Measurements from ENCODE around the gene RANBP10. TPM values are rescaled to one million over a fixed set of nuclear protein-coding genes. Genes with fewer than 3 reads are reported as not detected.

The RANBP10 gene
- total and polyA plus RNA-seq, 2 of the 13 experiments (the other 11 are each of a cell fraction or from before 2014, with no cell fraction given): 9.2 to 22.7 TPM

DNA sequence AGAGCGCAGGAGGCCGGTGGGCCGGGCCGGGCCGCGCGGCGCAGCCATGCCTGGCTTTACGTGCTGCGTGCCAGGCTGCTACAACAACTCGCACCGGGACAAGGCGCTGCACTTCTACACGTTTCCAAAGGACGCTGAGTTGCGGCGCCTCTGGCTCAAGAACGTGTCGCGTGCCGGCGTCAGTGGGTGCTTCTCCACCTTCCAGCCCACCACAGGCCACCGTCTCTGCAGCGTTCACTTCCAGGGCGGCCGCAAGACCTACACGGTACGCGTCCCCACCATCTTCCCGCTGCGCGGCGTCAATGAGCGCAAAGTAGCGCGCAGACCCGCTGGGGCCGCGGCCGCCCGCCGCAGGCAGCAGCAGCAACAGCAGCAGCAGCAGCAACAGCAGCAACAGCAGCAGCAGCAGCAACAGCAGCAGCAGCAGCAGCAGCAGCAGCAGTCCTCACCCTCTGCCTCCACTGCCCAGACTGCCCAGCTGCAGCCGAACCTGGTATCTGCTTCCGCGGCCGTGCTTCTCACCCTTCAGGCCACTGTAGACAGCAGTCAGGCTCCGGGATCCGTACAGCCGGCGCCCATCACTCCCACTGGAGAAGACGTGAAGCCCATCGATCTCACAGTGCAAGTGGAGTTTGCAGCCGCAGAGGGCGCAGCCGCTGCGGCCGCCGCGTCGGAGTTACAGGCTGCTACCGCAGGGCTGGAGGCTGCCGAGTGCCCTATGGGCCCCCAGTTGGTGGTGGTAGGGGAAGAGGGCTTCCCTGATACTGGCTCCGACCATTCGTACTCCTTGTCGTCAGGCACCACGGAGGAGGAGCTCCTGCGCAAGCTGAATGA, 36.4 kb upstream of the RANBP10 start (continued):
- TF ChIP-seq, protein P1, sequence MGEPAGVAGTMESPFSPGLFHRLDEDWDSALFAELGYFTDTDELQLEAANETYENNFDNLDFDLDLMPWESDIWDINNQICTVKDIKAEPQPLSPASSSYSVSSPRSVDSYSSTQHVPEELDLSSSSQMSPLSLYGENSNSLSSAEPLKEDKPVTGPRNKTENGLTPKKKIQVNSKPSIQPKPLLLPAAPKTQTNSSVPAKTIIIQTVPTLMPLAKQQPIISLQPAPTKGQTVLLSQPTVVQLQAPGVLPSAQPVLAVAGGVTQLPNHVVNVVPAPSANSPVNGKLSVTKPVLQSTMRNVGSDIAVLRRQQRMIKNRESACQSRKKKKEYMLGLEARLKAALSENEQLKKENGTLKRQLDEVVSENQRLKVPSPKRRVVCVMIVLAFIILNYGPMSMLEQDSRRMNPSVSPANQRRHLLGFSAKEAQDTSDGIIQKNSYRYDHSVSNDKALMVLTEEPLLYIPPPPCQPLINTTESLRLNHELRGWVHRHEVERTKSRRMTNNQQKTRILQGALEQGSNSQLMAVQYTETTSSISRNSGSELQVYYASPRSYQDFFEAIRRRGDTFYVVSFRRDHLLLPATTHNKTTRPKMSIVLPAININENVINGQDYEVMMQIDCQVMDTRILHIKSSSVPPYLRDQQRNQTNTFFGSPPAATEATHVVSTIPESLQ (CRISPR knock-in tag; conservative IDR thresholded peaks at IDR 0.05): no peak
- TF ChIP-seq MAZ (IDR thresholded peaks at IDR 0.05; ENCODE audit: borderline replicate concordance, low read depth, low read length): no peak
- TF ChIP-seq MAZ (CRISPR knock-in tag; IDR thresholded peaks at IDR 0.05; ENCODE audit: low read depth): peak; percentile 6; the same call in 1 of the 2 replicates
- TF ChIP-seq PHF21A (CRISPR knock-in tag; IDR thresholded peaks at IDR 0.05): peak; percentile 33; the same call in 1 of the 2 replicates
- TF ChIP-seq ZNF264 (CRISPR knock-in tag; IDR thresholded peaks at IDR 0.05): peak; percentile 67; the same call in 1 of the 2 replicates
- peak; percentile 78; the same call in 1 of the 2 replicates for TF ChIP-seq KLF13 (CRISPR knock-in tag; IDR thresholded peaks at IDR 0.05)
- TF ChIP-seq CHD2 (IDR thresholded peaks at IDR 0.05; ENCODE audit: low read depth, low read length): no peak
- peak; percentile 79; the same call in 1 of the 2 replicates for TF ChIP-seq MTA1 (CRISPR knock-in tag; IDR thresholded peaks at IDR 0.05; ENCODE audit: borderline replicate concordance)
- TF ChIP-seq, protein P2, sequence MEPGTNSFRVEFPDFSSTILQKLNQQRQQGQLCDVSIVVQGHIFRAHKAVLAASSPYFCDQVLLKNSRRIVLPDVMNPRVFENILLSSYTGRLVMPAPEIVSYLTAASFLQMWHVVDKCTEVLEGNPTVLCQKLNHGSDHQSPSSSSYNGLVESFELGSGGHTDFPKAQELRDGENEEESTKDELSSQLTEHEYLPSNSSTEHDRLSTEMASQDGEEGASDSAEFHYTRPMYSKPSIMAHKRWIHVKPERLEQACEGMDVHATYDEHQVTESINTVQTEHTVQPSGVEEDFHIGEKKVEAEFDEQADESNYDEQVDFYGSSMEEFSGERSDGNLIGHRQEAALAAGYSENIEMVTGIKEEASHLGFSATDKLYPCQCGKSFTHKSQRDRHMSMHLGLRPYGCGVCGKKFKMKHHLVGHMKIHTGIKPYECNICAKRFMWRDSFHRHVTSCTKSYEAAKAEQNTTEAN (CRISPR knock-in tag; conservative IDR thresholded peaks at IDR 0.05): no peak
- TF ChIP-seq, protein P3, sequence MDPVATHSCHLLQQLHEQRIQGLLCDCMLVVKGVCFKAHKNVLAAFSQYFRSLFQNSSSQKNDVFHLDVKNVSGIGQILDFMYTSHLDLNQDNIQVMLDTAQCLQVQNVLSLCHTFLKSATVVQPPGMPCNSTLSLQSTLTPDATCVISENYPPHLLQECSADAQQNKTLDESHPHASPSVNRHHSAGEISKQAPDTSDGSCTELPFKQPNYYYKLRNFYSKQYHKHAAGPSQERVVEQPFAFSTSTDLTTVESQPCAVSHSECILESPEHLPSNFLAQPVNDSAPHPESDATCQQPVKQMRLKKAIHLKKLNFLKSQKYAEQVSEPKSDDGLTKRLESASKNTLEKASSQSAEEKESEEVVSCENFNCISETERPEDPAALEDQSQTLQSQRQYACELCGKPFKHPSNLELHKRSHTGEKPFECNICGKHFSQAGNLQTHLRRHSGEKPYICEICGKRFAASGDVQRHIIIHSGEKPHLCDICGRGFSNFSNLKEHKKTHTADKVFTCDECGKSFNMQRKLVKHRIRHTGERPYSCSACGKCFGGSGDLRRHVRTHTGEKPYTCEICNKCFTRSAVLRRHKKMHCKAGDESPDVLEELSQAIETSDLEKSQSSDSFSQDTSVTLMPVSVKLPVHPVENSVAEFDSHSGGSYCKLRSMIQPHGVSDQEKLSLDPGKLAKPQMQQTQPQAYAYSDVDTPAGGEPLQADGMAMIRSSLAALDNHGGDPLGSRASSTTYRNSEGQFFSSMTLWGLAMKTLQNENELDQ (CRISPR knock-in tag; IDR thresholded peaks at IDR 0.05; ENCODE audit: borderline replicate concordance): no peak
- peak; percentile 64; the same call in 1 of the 2 replicates for TF ChIP-seq MED13 (CRISPR knock-in tag; IDR thresholded peaks at IDR 0.05)
- 0 out of 2 replicates have a peak, but pooled peaks have one; percentile 38 for TF ChIP-seq CHCHD3 (CRISPR knock-in tag; IDR thresholded peaks at IDR 0.05)
- TF ChIP-seq, protein P4, sequence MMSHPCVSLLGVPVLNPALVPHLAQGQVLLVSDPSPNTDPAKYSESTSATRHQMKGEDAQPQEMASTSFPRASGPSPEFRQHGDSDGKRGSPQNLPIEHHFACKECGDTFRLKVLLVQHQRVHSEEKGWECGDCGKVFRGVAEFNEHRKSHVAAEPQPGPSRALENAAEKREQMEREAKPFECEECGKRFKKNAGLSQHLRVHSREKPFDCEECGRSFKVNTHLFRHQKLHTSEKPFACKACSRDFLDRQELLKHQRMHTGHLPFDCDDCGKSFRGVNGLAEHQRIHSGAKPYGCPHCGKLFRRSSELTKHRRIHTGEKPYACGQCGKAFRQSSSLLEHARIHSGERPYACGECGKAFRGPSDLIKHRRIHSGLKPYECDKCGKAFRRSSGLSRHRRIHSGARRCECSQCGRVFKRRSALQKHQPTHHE (CRISPR knock-in tag; IDR thresholded peaks at IDR 0.05; ENCODE audit: borderline replicate concordance): no peak
- TF ChIP-seq, protein P5, sequence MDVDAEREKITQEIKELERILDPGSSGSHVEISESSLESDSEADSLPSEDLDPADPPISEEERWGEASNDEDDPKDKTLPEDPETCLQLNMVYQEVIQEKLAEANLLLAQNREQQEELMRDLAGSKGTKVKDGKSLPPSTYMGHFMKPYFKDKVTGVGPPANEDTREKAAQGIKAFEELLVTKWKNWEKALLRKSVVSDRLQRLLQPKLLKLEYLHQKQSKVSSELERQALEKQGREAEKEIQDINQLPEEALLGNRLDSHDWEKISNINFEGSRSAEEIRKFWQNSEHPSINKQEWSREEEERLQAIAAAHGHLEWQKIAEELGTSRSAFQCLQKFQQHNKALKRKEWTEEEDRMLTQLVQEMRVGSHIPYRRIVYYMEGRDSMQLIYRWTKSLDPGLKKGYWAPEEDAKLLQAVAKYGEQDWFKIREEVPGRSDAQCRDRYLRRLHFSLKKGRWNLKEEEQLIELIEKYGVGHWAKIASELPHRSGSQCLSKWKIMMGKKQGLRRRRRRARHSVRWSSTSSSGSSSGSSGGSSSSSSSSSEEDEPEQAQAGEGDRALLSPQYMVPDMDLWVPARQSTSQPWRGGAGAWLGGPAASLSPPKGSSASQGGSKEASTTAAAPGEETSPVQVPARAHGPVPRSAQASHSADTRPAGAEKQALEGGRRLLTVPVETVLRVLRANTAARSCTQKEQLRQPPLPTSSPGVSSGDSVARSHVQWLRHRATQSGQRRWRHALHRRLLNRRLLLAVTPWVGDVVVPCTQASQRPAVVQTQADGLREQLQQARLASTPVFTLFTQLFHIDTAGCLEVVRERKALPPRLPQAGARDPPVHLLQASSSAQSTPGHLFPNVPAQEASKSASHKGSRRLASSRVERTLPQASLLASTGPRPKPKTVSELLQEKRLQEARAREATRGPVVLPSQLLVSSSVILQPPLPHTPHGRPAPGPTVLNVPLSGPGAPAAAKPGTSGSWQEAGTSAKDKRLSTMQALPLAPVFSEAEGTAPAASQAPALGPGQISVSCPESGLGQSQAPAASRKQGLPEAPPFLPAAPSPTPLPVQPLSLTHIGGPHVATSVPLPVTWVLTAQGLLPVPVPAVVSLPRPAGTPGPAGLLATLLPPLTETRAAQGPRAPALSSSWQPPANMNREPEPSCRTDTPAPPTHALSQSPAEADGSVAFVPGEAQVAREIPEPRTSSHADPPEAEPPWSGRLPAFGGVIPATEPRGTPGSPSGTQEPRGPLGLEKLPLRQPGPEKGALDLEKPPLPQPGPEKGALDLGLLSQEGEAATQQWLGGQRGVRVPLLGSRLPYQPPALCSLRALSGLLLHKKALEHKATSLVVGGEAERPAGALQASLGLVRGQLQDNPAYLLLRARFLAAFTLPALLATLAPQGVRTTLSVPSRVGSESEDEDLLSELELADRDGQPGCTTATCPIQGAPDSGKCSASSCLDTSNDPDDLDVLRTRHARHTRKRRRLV (CRISPR knock-in tag; IDR thresholded peaks at IDR 0.05): peak; percentile 83; the same call in 1 of the 2 replicates
- TF ChIP-seq AHR (CRISPR knock-in tag; IDR thresholded peaks at IDR 0.05): no peak
- no peak for TF ChIP-seq MAF1 (CRISPR knock-in tag; IDR thresholded peaks at IDR 0.05; ENCODE audit: borderline replicate concordance)

All from HepG2 (cell line).